Activated CD4-positive, alpha-beta memory T cell treated with anti-CD3 and anti-CD28 coated beads, Interleukin-2, amount 10 ng/mL, durations not matched to agents 7 days and 5 days (primary cell): ENCODE results near the gene ASIC2. TPM values are rescaled to one million over a fixed set of nuclear protein-coding genes. Genes with fewer than 3 reads are reported as not detected.
A peak's percentile ranks its signal among the peaks of the same experiment; 100 is the strongest.

ENCODE experiments used
- CTCF ChIA-PET: fragments of 350-600 bp; sonication (Branson Sonifier 250); formaldehyde crosslinking; loops from one replicate; lab custom pipeline; 2021; ENCODE audit warnings: antibody characterized with exemption, inconsistent platforms; lab: Charles Lee
- POLR2A ChIA-PET: fragments of 350-600 bp; sonication (Branson Sonifier 250); formaldehyde crosslinking; loops from one replicate; lab custom pipeline; 2021; ENCODE audit warnings: antibody characterized with exemption; lab: Charles Lee
- DNase-seq: peaks from one replicate; pipeline ENCODE4 v3.0.0-alpha.2; 2020
- H3K27ac Mint-ChIP-seq: one replicate; pipeline ENCODE4 v1.8.0; 2021; ENCODE audit warnings: mild to moderate bottlenecking, mixed read lengths
- H3K27me3 Mint-ChIP-seq: one replicate; pipeline ENCODE4 v1.8.0; 2021; ENCODE audit warnings: mixed read lengths
- H3K36me3 Mint-ChIP-seq: one replicate; pipeline ENCODE4 v1.8.0; 2021; ENCODE audit warnings: low read depth, mixed read lengths
- H3K4me1 Mint-ChIP-seq: one replicate; pipeline ENCODE4 v1.8.0; 2021; ENCODE audit warnings: mixed read lengths
- H3K4me3 Mint-ChIP-seq: one replicate; pipeline ENCODE4 v1.8.0; 2021; ENCODE audit warnings: mild to moderate bottlenecking, mixed read lengths
- H3K9me3 Mint-ChIP-seq: one replicate; pipeline ENCODE4 v1.8.0; 2021; ENCODE audit warnings: mixed read lengths
- total RNA-seq, 2 experiments: library from RNA; stranded (reverse); gene quantifications; one replicate each; pipeline ENCODE4 v1.2.3, GENCODE V29; 2021

ASIC2 gene
- total RNA-seq, 2 experiments from 2014 or later, result not detected

DNA sequence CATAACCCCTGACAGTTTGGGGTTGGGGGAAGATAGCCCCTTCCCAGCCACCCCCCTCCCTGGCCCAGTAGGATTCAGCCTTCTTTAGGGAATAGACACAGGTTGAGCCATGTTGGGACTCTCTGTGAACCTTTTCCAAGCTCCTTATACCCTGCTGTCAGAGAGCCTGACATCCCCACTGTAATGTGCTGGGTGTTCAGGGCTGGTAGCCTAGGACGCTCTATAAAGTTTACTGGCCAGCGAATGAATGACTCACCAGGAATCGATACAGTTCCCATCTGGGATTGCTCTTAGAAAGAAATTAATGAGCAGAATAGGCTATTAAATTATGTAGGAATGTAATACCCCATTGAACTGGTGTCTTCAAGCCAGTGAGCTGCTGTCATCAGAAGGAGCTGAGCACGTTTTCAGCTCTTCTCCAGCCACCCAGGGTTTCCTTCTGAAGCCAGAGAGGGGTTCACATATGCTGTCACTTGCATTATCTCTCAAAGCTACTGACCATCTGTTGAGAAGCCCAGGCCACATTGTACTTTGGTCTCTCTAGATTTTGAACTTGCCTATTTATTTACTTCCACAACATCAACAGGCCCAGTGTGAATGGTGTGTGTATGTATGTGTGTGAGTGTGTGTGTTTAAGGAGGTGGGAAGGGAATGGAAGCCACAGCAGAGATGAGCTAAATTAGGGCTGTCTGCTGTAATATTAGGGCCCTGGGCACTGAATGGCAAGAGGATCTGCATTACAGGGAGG lies 236.5 kb downstream of the ASIC2 start:
- POLR2A ChIA-PET, result no interaction called here
- CTCF ChIA-PET, result no interaction called here
- peaks cover 14% of the 10 kb centered on the region for H3K27me3 Mint-ChIP-seq
- no peaks in the 10 kb centered on the region for H3K4me1 Mint-ChIP-seq
- no peak overlapping the region for H3K4me3 Mint-ChIP-seq
- no peak overlapping the region for H3K27ac Mint-ChIP-seq
- no peaks in the 10 kb centered on the region for H3K36me3 Mint-ChIP-seq
- no peak for DNase-seq
- H3K9me3 Mint-ChIP-seq, result no peaks in the 10 kb centered on the region

DNA sequence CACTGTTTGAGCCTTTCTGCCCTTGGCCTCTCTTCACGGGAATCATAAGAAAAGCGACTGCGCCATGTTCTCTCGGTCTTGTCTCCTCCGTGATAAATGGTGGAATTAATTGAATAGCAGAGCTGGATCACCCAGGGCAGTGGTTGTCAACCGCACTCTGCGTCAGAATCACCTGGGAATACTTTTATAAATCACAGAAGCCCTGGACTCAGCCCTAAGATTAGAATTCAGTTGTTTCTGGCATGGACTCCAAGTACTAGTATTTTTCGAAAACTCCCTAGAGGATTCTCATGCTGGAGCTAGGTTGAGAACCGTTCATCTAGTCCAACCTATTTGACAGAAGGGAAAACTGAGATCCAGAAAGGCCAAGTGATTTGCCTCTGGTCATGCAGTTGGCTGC lies 237.3 kb downstream of the ASIC2 start:
- CTCF ChIA-PET, result no interaction called here
- H3K27ac Mint-ChIP-seq, result no peak overlapping the region
- POLR2A ChIA-PET, result no interaction called here
- no peaks in the 10 kb centered on the region for H3K36me3 Mint-ChIP-seq
- H3K9me3 Mint-ChIP-seq, result no peaks in the 10 kb centered on the region
- no peak overlapping the region for H3K4me3 Mint-ChIP-seq
- peaks cover 13% of the 10 kb centered on the region for H3K27me3 Mint-ChIP-seq
- no peaks in the 10 kb centered on the region for H3K4me1 Mint-ChIP-seq
- DNase-seq, result no peak

DNA sequence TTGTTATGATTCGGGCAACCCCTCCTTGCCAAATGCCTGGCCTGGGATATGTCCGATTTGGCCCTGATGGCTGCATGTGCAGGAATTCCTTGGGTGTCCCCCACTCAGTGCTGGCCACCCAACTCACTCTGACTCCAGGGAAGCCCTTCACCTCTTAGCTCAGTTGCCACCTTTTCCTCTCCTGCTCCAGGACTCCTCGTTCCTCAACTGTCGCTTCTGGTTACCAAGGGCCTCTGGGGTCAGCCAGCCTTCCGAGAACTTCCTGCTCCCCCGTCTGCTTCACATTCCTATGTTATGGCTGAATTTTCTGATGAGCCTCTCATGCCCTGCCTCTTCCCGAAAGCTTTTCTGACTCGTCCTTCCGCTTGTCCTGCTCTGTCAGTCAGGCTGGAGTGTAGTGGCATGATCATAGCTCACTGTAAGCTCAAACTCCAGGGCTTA lies 237.9 kb downstream of the ASIC2 start:
- no peaks in the 10 kb centered on the region for H3K9me3 Mint-ChIP-seq
- ChIA-PET POLR2A (no interaction called here), CTCF (no interaction called here)
- peaks cover 9% of the 10 kb centered on the region for H3K27me3 Mint-ChIP-seq
- no peak for DNase-seq
- H3K4me1 Mint-ChIP-seq, result no peaks in the 10 kb centered on the region
- H3K27ac Mint-ChIP-seq, result no peak overlapping the region
- no peaks in the 10 kb centered on the region for H3K36me3 Mint-ChIP-seq
- no peak overlapping the region for H3K4me3 Mint-ChIP-seq

DNA sequence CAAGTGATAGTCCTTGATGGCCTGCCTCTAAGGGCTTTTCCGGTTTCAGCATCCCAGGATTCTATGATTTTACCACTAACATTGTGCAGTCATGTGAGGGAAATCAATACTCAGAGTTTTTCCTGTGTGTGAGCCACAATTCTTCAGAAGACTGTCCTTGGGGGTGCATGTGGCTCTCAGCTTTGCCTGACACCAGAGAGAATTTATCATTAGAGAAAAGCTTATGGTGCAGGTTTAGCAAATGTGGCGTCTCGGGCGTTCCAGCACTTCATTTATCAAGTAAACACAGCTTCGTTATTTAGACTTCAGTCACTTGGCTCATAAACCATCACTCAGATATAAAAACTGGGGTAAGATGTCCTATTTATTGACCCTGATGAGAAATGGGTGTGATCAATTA lies 238.7 kb downstream of the ASIC2 start:
- CTCF ChIA-PET, result no interaction called here
- no peak overlapping the region for H3K4me3 Mint-ChIP-seq
- POLR2A ChIA-PET, result no interaction called here
- H3K9me3 Mint-ChIP-seq, result no peaks in the 10 kb centered on the region
- DNase-seq, result no peak
- no peaks in the 10 kb centered on the region for H3K4me1 Mint-ChIP-seq
- peaks cover 11% of the 10 kb centered on the region for H3K27me3 Mint-ChIP-seq
- no peak overlapping the region for H3K27ac Mint-ChIP-seq
- H3K36me3 Mint-ChIP-seq, result no peaks in the 10 kb centered on the region

DNA sequence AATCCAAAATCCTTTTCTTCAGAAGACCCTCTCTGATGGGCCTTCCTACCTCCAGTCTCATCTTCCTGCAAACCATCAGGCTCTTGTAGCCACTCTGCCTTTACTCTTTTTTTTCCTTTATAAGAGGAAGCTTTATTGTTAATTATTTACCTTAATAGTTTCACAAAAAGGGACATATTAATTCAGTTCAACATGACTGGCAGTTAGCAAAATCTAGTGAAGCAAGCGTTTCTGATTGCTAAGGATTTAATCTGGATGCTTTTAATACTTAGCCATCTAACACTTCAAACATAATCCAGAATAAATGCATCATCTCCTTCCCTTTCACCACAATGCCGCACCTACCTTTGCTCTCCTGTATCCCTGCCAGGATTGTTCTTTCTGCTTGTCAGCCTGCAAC lies 239.4 kb downstream of the ASIC2 start:
- DNase-seq, result no peak
- Mint-ChIP-seq H3K27me3 (peaks cover 11% of the 10 kb centered on the region), H3K27ac (no peak overlapping the region), H3K4me3 (no peak overlapping the region), H3K36me3 (no peaks in the 10 kb centered on the region), H3K9me3 (no peaks in the 10 kb centered on the region), H3K4me1 (no peaks in the 10 kb centered on the region)
- ChIA-PET POLR2A (no interaction called here), CTCF (no interaction called here)

DNA sequence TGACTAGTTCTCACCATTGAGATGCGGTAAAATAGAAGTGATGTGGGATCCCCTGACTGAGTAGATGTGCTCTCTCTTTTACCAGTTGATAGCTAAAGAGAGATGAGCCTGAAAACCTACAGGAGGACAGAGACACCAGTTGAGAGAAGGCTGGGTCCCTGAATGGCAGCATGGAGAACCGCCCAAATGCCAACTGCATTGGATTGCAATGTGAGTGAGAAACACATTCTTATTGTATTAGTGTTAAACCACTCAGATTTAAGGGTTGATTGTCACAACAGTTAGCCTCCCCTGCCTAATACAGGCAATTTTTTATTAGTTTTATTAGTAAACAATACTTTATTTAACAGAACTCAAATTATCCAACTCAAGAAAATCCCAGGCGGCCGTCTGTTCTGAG lies 240.2 kb downstream of the ASIC2 start:
- peaks cover 11% of the 10 kb centered on the region for H3K27me3 Mint-ChIP-seq
- no peak overlapping the region for H3K4me3 Mint-ChIP-seq
- DNase-seq, result no peak
- ChIA-PET POLR2A (no interaction called here), CTCF (no interaction called here)
- H3K4me1 Mint-ChIP-seq, result no peaks in the 10 kb centered on the region
- no peak overlapping the region for H3K27ac Mint-ChIP-seq
- H3K36me3 Mint-ChIP-seq, result no peaks in the 10 kb centered on the region
- no peaks in the 10 kb centered on the region for H3K9me3 Mint-ChIP-seq

DNA sequence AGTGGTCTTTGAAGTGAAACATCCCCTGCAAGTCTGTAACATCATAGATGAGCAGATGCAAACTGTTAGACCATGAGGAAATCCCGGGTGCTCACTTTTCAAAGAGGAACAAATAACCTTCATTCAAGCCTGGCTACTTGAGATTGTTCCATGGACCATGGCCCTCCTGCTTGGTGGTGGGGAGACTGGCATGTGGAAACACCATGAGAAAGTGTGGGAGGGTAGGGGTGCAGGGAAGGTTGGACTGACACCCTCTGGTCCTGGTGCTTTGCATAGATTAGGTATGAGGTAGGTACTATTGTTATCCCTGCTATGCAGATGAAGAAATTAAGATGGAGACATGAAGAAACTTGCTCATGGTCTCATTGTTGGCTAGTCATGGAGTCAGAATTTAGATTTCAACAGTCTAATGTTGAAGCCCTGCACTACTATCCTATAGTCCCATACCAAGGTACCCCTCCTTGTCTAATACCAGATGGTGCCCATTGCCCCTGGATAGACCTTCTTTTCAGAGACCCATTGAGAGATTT lies 242.4 kb downstream of the ASIC2 start:
- no peak for DNase-seq
- H3K4me3 Mint-ChIP-seq, result no peak overlapping the region
- no peaks in the 10 kb centered on the region for H3K9me3 Mint-ChIP-seq
- H3K36me3 Mint-ChIP-seq, result no peaks in the 10 kb centered on the region
- POLR2A ChIA-PET, result no interaction called here
- CTCF ChIA-PET, result interaction anchor here (0.6 kb wide), 1 partner anchor 240 kb away, joined by 3 read pairs; no protein-coding TSS in a partner anchor
- H3K27ac Mint-ChIP-seq, result no peak overlapping the region
- peaks cover 15% of the 10 kb centered on the region for H3K27me3 Mint-ChIP-seq
- H3K4me1 Mint-ChIP-seq, result no peaks in the 10 kb centered on the region

DNA sequence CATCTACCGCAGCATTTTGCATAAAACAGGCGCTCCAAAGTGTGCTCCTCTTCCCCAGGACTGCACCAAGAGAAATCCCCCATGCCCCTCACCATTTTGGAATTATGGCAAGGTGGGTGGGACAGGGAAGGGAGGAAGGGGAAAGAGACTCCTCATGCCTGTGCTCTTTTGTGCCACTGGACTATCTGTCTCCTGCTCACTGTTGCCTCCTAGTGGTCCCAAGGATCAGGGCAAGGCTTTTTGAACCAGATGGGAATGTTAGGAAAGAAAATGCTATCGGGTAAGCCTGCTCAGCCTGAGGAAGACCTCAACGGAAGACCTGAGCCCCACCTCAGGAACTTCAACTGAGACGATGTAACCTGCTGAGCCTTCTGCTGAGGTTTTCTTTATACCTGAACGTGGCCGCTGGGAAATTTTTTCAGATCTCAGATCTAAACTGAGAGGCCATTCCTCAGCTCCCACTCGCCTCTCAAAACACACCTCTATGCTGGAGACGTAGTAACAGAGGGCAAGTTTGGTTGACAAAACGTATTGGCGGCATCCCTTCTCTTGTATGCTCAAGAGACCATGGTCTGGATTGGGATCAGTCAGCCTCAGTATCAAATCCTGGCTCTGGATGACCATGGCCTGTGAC lies 243.2 kb downstream of the ASIC2 start:
- Mint-ChIP-seq H3K27me3 (peaks cover 11% of the 10 kb centered on the region), H3K4me3 (no peak overlapping the region), H3K36me3 (no peaks in the 10 kb centered on the region), H3K27ac (no peak overlapping the region), H3K9me3 (no peaks in the 10 kb centered on the region), H3K4me1 (no peaks in the 10 kb centered on the region)
- peak; percentile 48 for DNase-seq
- ChIA-PET CTCF (interaction anchor here (1.1 to 1.4 kb wide), 2 partner anchors 8 to 109 kb away, joined by 3 read pairs; no protein-coding TSS in a partner anchor), POLR2A (no interaction called here)

DNA sequence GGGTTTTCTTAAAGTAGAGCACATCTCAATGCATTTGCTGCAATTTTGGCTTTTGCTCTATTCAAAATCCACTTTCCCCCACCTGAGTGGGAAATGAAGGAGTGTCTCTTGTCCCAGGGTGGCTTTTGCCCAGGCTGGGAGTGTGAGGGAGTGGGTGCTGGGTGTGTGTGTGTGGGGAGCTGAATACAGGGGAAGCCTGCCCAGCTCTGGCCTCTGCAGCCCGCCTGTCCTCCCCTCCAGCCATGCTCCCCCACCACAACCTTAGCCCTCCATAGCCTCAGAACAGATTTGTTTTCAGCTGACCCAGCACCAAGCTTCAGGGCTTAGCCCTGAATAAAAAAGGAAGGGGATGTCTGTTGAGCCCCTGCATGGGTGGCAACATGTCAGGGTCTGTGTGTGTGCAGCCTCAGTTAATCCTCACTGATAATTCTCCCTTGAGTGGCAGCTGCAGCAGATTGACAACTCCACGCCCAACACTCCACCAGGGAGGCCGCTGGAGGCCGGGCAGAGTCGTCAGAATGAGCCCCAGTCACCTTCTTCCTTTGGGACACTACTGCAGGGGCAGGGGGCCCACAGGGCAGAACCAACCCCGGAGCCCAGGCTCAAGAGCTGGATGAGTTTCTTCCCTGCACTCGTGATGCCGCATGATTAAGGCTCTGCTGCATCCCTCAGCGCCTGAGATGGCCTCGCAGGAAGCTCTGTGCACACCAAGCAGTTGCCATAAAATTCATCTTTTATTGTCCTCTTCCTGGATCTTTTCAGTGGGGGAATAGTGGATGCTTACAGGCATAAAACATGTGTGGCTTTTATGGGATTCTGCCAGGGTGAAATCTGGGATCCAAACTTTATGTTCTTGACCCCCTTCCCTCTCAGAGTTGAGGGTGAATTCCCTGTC lies 246.5 kb downstream of the ASIC2 start:
- H3K36me3 Mint-ChIP-seq, result no peaks in the 10 kb centered on the region
- H3K27me3 Mint-ChIP-seq, result peaks cover 12% of the 10 kb centered on the region
- no peak for DNase-seq
- ChIA-PET POLR2A (no interaction called here), CTCF (no interaction called here)
- H3K27ac Mint-ChIP-seq, result no peak overlapping the region
- no peaks in the 10 kb centered on the region for H3K9me3 Mint-ChIP-seq
- no peaks in the 10 kb centered on the region for H3K4me1 Mint-ChIP-seq
- H3K4me3 Mint-ChIP-seq, result no peak overlapping the region

DNA sequence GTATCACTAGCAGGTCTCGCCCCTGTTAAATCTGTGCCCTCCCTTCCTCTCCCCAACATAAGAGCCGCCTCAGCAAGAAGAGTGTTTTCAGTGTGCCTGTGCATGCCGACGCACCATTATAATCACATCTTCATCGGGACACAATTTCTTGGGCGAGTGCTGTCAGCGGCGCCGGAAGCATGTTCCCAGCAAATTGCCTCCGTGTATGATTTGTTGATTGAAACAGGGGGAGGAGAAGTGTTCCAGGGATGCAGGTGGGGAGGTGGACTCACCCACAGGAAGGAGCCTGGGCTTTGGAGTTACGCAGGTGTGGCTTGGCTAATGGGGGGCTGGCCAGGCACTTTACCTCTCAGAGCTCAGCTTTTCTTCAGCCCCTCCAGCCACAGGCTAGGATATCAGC lies 247.9 kb downstream of the ASIC2 start:
- ChIA-PET POLR2A (no interaction called here), CTCF (no interaction called here)
- Mint-ChIP-seq H3K27ac (no peak overlapping the region), H3K27me3 (peaks cover 12% of the 10 kb centered on the region), H3K9me3 (no peaks in the 10 kb centered on the region), H3K36me3 (no peaks in the 10 kb centered on the region), H3K4me3 (no peak overlapping the region), H3K4me1 (no peaks in the 10 kb centered on the region)
- no peak for DNase-seq

DNA sequence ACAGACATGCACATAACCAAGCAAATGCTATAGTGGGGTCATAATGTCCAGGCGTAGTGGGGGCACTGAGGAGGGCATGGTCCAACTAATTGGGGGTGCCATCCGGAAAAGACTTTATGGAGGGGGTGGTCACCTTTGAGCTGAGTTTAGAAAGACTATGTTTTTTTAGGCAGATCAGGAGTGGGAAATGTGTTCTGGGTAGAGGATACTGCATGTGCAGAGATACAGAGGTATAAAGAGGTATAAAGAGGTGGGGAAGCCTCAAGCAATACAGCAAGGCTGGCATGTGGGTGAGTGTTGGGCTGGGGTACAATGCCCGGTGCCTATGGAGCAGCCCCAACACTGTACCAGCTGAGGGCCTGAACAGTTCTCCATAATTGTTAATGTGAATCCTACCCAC lies 248.3 kb downstream of the ASIC2 start:
- H3K27me3 Mint-ChIP-seq, result peaks cover 12% of the 10 kb centered on the region
- H3K9me3 Mint-ChIP-seq, result no peaks in the 10 kb centered on the region
- no peaks in the 10 kb centered on the region for H3K4me1 Mint-ChIP-seq
- POLR2A ChIA-PET, result no interaction called here
- no peak overlapping the region for H3K4me3 Mint-ChIP-seq
- CTCF ChIA-PET, result no interaction called here
- no peak for DNase-seq
- no peaks in the 10 kb centered on the region for H3K36me3 Mint-ChIP-seq
- H3K27ac Mint-ChIP-seq, result no peak overlapping the region

DNA sequence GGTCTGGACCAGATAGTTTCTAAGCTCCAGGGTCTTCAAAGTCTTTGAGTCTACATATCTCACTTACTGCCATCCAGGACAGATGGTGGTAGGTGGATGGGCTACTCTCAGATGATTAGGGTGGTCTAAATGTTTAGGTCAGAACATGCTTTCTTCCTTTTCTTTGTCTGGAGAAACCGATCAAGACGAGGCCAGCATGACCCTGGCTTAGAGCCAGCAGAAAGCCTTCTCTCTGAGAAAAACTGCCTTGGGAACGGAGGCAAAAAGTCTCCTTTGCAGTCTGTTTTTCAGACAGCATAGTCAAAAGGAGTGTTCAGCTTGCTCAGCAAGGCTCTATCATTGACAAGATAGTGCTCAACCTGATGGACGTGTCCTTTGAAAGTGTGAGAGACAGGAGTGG lies 252.6 kb downstream of the ASIC2 start:
- POLR2A ChIA-PET, result no interaction called here
- no peak overlapping the region for H3K27ac Mint-ChIP-seq
- peaks cover 26% of the 10 kb centered on the region for H3K27me3 Mint-ChIP-seq
- CTCF ChIA-PET, result no interaction called here
- H3K4me1 Mint-ChIP-seq, result no peaks in the 10 kb centered on the region
- no peaks in the 10 kb centered on the region for H3K9me3 Mint-ChIP-seq
- DNase-seq, result no peak
- no peaks in the 10 kb centered on the region for H3K36me3 Mint-ChIP-seq
- no peak overlapping the region for H3K4me3 Mint-ChIP-seq

DNA sequence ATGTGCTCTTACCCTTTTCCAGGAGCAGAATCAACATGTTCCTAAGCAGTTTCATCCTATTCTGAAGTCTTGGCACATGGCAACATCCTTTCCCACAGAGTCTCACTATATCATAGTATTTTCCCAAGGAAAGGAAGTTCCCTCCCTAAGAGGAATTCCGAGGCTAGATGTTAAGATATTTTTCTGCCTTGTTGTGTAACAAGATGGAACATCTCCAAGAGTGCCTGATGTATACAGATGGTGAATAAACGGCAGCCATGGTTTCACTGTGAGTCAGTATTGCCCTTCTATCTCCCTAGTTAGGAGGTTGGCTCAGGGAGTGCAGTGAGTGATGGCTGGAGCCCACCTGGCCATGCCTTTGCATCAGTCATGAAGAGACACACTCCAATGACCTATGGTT lies 253.2 kb downstream of the ASIC2 start:
- ChIA-PET CTCF (no interaction called here), POLR2A (no interaction called here)
- H3K27me3 Mint-ChIP-seq, result peaks cover 29% of the 10 kb centered on the region
- no peak overlapping the region for H3K27ac Mint-ChIP-seq
- H3K9me3 Mint-ChIP-seq, result no peaks in the 10 kb centered on the region
- no peaks in the 10 kb centered on the region for H3K4me1 Mint-ChIP-seq
- no peak overlapping the region for H3K4me3 Mint-ChIP-seq
- H3K36me3 Mint-ChIP-seq, result no peaks in the 10 kb centered on the region
- no peak for DNase-seq
